HCT116 (cell line): ENCODE measurements around the gene UPK2. TPM values are rescaled to one million over a fixed set of nuclear protein-coding genes. Genes with fewer than 3 reads are reported as not detected.

Experiments
- ATAC-seq: fragments of 200-7000 bp; cut with Tn5 transposase; 2 replicates; pipeline ENCODE4 v1.9.1; 2020; ENCODE audit warnings: mild to moderate bottlenecking, moderate library complexity
- BruUV-seq: library from RNA; stranded (reverse); fragments of 400-500 nt; replicated peaks from 2 replicates; lab custom pipeline; 2021; lab: Mats Ljungman, UMichigan
- CTCF ChIA-PET: fragments of 300-600 bp; sonication (Branson Sonifier 250); formaldehyde crosslinking; loops from one replicate; lab custom pipeline; 2021; ENCODE audit warnings: antibody characterized with exemption; lab: Charles Lee
- POLR2A ChIA-PET: fragments of 300-600, 350-600 bp; sonication (Branson Sonifier 250); formaldehyde crosslinking; loops from one replicate; lab custom pipeline; 2021; ENCODE audit warnings: antibody characterized with exemption; lab: Charles Lee
- RAD21 ChIA-PET, 2 experiments: fragments of 300-600 bp; sonication (Branson Sonifier 250); formaldehyde crosslinking; loops; one replicate each; lab custom pipeline; 2023; ENCODE audit warnings: low total read pairs in 2 of 2; ENCODE audit not compliant: uncharacterized antibody in 2 of 2, unreplicated experiment in 2 of 2, low non-redundant PET in 1 of 2; lab: Charles Lee
- DNase-seq: peaks from one replicate; pipeline ENCODE4 v3.0.0-alpha.2; 2010; ENCODE audit warnings: low read depth, low spot score
- H2AFZ ChIP-seq: fragments of 200-600 bp; shearing (Covaris generic), sonication (generic); 2 replicates; pipeline ENCODE4 v1.6.1; 2017; ENCODE audit warnings: low read depth, mixed run types, mixed read lengths, antibody characterized with exemption, low read length; ENCODE audit not compliant: poor library complexity, severe bottlenecking
- H3K27ac ChIP-seq: 2 replicates; pipeline ENCODE4 v1.5.1; 2012; ENCODE audit warnings: low read depth, low read length
- H3K27me3 ChIP-seq: fragments of 200-600 bp; sonication (generic); 2 replicates; pipeline ENCODE4 v1.6.1; 2016; ENCODE audit warnings: mixed run types, low read length, mixed read lengths; ENCODE audit not compliant: insufficient read depth
- H3K36me3 ChIP-seq, 2 experiments: fragments of 200-500 bp in 1 of 2; fragments of 200-600 bp in 1 of 2; sonication (Bioruptor generic) in 1 of 2; sonication (generic) in 1 of 2; 2 replicates each; pipeline versions ENCODE4 v1.5.1 to v1.6.1; 2014 to 2016; ENCODE audit warnings: low read length in 2 of 2, inconsistent platforms in 1 of 2, mixed read lengths in 1 of 2, mixed run types in 1 of 2; ENCODE audit not compliant: insufficient read depth in 2 of 2, control insufficient read depth in 1 of 2
- H3K4me1 ChIP-seq, 2 experiments: fragments of 200-600 bp in 1 of 2; sonication (generic) in 1 of 2; 2 replicates each; pipeline versions ENCODE4 v1.5.1 to v1.6.1; 2012 to 2017; ENCODE audit warnings: low read length in 2 of 2, inconsistent platforms in 1 of 2, mild to moderate bottlenecking in 1 of 2, mixed read lengths in 1 of 2, mixed run types in 1 of 2, moderate library complexity in 1 of 2; ENCODE audit not compliant: insufficient read depth in 2 of 2, control insufficient read depth in 1 of 2
- H3K4me2 ChIP-seq: fragments of 200-600 bp; sonication (generic); 2 replicates; pipeline ENCODE4 v1.6.1; 2017; ENCODE audit warnings: mixed run types, low read length, mixed read lengths
- H3K4me3 ChIP-seq, 2 experiments: fragments of 200-600 bp in 1 of 2; sonication (generic) in 1 of 2; replicated peaks in 1 of 2; 2 replicates each; pipeline ENCODE4 v1.5.1; 2011 to 2016; ENCODE audit warnings: low read length in 2 of 2, control low read depth in 1 of 2, low read depth in 1 of 2, mild to moderate bottlenecking in 1 of 2, mixed read lengths in 1 of 2, mixed run types in 1 of 2
- H3K79me2 ChIP-seq: fragments of 200-600 bp; sonication (generic); 2 replicates; pipeline ENCODE4 v1.6.1; 2017; ENCODE audit warnings: mild to moderate bottlenecking, mixed run types, low read length, moderate library complexity, mixed read lengths; ENCODE audit not compliant: insufficient read depth
- H3K9ac ChIP-seq: fragments of 200-600 bp; sonication (generic); 2 replicates; pipeline ENCODE4 v1.6.1; 2016; ENCODE audit warnings: low read length, mixed read lengths
- H3K9me2 ChIP-seq: fragments of 200-600 bp; sonication (generic), shearing (Covaris generic); 2 replicates; pipeline ENCODE4 v1.6.1; 2017; ENCODE audit warnings: mixed run types, mild to moderate bottlenecking, moderate library complexity; ENCODE audit not compliant: insufficient read depth
- H3K9me3 ChIP-seq, 2 experiments: fragments of 200-500 bp in 1 of 2; fragments of 200-600 bp in 1 of 2; sonication (Bioruptor generic) in 1 of 2; sonication (generic) in 1 of 2; 2 replicates each; pipeline ENCODE4 v1.6.1; 2014 to 2017; ENCODE audit warnings: low read length in 2 of 2, mixed read lengths in 2 of 2, inconsistent platforms in 1 of 2, low read depth in 1 of 2, mild to moderate bottlenecking in 1 of 2, mixed run types in 1 of 2, moderate library complexity in 1 of 2; ENCODE audit not compliant: control insufficient read depth in 1 of 2, insufficient read depth in 1 of 2
- H4K20me1 ChIP-seq: fragments of 200-600 bp; sonication (generic), shearing (Covaris generic); 2 replicates; pipeline ENCODE4 v1.6.1; 2017; ENCODE audit warnings: mixed run types, mild to moderate bottlenecking, moderate library complexity; ENCODE audit not compliant: insufficient read depth
- CTCF ChIP-seq, 3 experiments: fragments of 200-600 bp in 1 of 3; sonication (generic) in 1 of 3; IDR thresholded peaks in 2 of 3; conservative IDR thresholded peaks in 1 of 3; 2 replicates each; pipeline ENCODE4 v1.5.1; 2012 to 2017; ENCODE audit warnings: low read depth in 2 of 3, low read length in 2 of 3, antibody characterized with exemption in 1 of 3, borderline replicate concordance in 1 of 3, control low read depth in 1 of 3, mild to moderate bottlenecking in 1 of 3, mixed read lengths in 1 of 3, mixed run types in 1 of 3, moderate library complexity in 1 of 3; ENCODE audit not compliant: insufficient read depth in 1 of 3
- EGR1 ChIP-seq: IDR thresholded peaks from 2 replicates; pipeline ENCODE4 v1.6.1; 2012; ENCODE audit warnings: low read depth
- EZH2 ChIP-seq: fragments of 200-600 bp; sonication (generic); IDR thresholded peaks from 2 replicates; pipeline ENCODE4 v1.6.1; 2017; ENCODE audit warnings: antibody characterized with exemption, mixed run types
- EZH2phosphoT487 ChIP-seq: fragments of 200-600 bp; IDR thresholded peaks from 2 replicates; pipeline ENCODE4 v1.6.1; 2018; ENCODE audit warnings: antibody characterized with exemption, borderline replicate concordance
- MAX ChIP-seq: IDR thresholded peaks from 2 replicates; pipeline ENCODE4 v1.6.1; 2012
- POLR2AphosphoS5 ChIP-seq: IDR thresholded peaks from 2 replicates; pipeline ENCODE4 v1.6.1; 2011; ENCODE audit warnings: mild to moderate bottlenecking, low read depth, low read length, moderate library complexity
- RAD21 ChIP-seq: IDR thresholded peaks from 2 replicates; pipeline ENCODE4 v1.6.1; 2012; ENCODE audit warnings: low read depth, mild to moderate bottlenecking
- SIN3A ChIP-seq: IDR thresholded peaks from 2 replicates; pipeline ENCODE4 v1.6.1; 2012; ENCODE audit warnings: low read depth
- SRF ChIP-seq: IDR thresholded peaks from 2 replicates; pipeline ENCODE4 v1.6.1; 2012; ENCODE audit warnings: low read depth
- TCF7L2 ChIP-seq: IDR thresholded peaks from 2 replicates; pipeline ENCODE4 v1.7.0; 2011; ENCODE audit warnings: borderline replicate concordance, inconsistent platforms; ENCODE audit not compliant: insufficient read depth, insufficient read length; ENCODE audit errors: extremely low read depth
- YY1 ChIP-seq: IDR thresholded peaks from 2 replicates; pipeline ENCODE4 v1.6.1; 2011; ENCODE audit warnings: low read length, low read depth, moderate library complexity, mild to moderate bottlenecking; ENCODE audit not compliant: insufficient replicate concordance; ENCODE audit errors: extremely low read depth
- ZFX ChIP-seq: fragments of 450-650 bp; IDR thresholded peaks from 2 replicates; pipeline ENCODE4 v1.6.1; 2017
- intact Hi-C: fragments of 100-400 bp; cut with micrococcal nuclease; formaldehyde crosslinking; loops from 2 replicates; pipeline ENCODE4 v1.10.0; 2022
- total RNA-seq: library from RNA; stranded (reverse); gene quantifications from one replicate; pipeline ENCODE4 v1.2.1, GENCODE V29; 2021; ENCODE audit not compliant: unreplicated experiment

The UPK2 gene
- total RNA-seq, 1 experiment from 2014 or later: 0.42 TPM

- Histone ChIP-seq H3K79me2 (no peaks in the 10 kb centered on the region), H3K27ac (no peak overlapping the region), H3K27me3 (no peaks in the 10 kb centered on the region), H2AFZ (no peak overlapping the region), H3K4me2 (no peak overlapping the region), H3K9me3 (no peaks in the 10 kb centered on the region), H3K9me2 (no peaks in the 10 kb centered on the region), H3K4me1 (peaks cover 19 to 29% of the 10 kb centered on the region in 2 experiments), H3K36me3 (no peaks in the 10 kb centered on the region), H3K9ac (no peak overlapping the region), H4K20me1 (no peaks in the 10 kb centered on the region), H3K4me3 (no peak overlapping the region)
- no peak for TF ChIP-seq ZFX
- TF ChIP-seq CTCF (IDR thresholded peaks at IDR 0.05 in 2 of 3, conservative IDR thresholded peaks at IDR 0.05 in 1 of 3; ENCODE audit: borderline replicate concordance in 1 of 3, insufficient read depth in 1 of 3, low read depth in 2 of 3, low read length in 2 of 3): no peak
- no peak for TF ChIP-seq EZH2phosphoT487
- no peak for TF ChIP-seq POLR2AphosphoS5
- TF ChIP-seq EGR1: no peak
- no peak for TF ChIP-seq RAD21
- no peak for TF ChIP-seq YY1
- TF ChIP-seq SIN3A: no peak
- no peak for TF ChIP-seq SRF
- TF ChIP-seq EZH2: no peak
- no peak for TF ChIP-seq TCF7L2
- TF ChIP-seq MAX: no peak
- BruUV-seq: no TSS peak
- intact Hi-C loops: no loop called here
- ChIA-PET POLR2A (no interaction called here), CTCF (no interaction called here), RAD21 (no interaction called here)
- DNase-seq: no peak
- ATAC-seq: no peak
Observed at GRCh38 chr11:118939953-118940598, 16.0 kb upstream of the UPK2 start.
